Right lobe of liver (tissue), 4 donors: Measurements from ENCODE around the gene WDFY2.

ENCODE experiments used
- CTCF ChIP-seq, 4 donors: fragments of 200-600 bp in 3 of 4; fragments of 450-650 bp in 1 of 4; IDR thresholded peaks; one replicate each; pipeline versions ENCODE4 v1.5.1 to v1.8.0; 2016 to 2022; ENCODE audit warnings: antibody characterized with exemption in 4 of 4, mild to moderate bottlenecking in 2 of 4
- POLR2A ChIP-seq: fragments of 450-650 bp; IDR thresholded peaks from one replicate; pipeline ENCODE4 v1.6.1; 2017; ENCODE audit warnings: antibody characterized with exemption, mild to moderate bottlenecking
- donor health status: DM: no; HTN: no; CAD: no.
- donor health status: DM: no; HTN: no; CAD: no.
- donor health status: DM: no; HTN: yes; CAD: no.

- no peak for TF ChIP-seq CTCF (IDR thresholded peaks at IDR 0.05)
- no peak for TF ChIP-seq POLR2A
Measured at GRCh38 chr13:51728972-51729371, 144.7 kb downstream of the WDFY2 start.
